ENCODE data around the gene ZC3H6. TPM values are rescaled to one million over a fixed set of nuclear protein-coding genes. Genes with fewer than 3 reads are reported as not detected.

ZC3H6 gene
- total RNA-seq (2022; extraction: Qiagen RNA extraction): 0.14 to 0.73 TPM (median 0.35 TPM) in 5 replicates

GRCh38 chr2:112275311-112275886 lies at the start of gene ZC3H6:
ZC3H6 (plus strand) TSS chr2:112275597; CDS start chr2:112275995, 398 bp downstream.

GRCh38 chr2:112254466-112255240 lies 20.7 kb upstream of the ZC3H6 start, which contains the start of gene ZC3H8:
ZC3H8 (minus strand) TSS chr2:112255042; CDS start chr2:112254981, 61 bp downstream.

Other genes starting within 250 kb of the ZC3H6 start
- 14.3 to 20.3 TPM (median 15.8 TPM) in 5 replicates for gene TMEM87B, start 220.3 kb upstream of the ZC3H6 start, total RNA-seq (2022; extraction: Qiagen RNA extraction)
- gene FBLN7, start 137.2 kb upstream of the ZC3H6 start, total RNA-seq (2022; extraction: Qiagen RNA extraction): 0.49 to 0.74 TPM (median 0.66 TPM) in 5 replicates
- gene ZC3H8, start 20.6 kb upstream of the ZC3H6 start, total RNA-seq (2022; extraction: Qiagen RNA extraction): 12.7 to 17.3 TPM (median 15.1 TPM) in 5 replicates
- 2.5 to 3.4 TPM (median 3.2 TPM) in 5 replicates for gene RGPD8, start 158.0 kb downstream of the ZC3H6 start, total RNA-seq (2022; extraction: Qiagen RNA extraction)
- gene TTL, start 206.6 kb downstream of the ZC3H6 start, total RNA-seq (2022; extraction: Qiagen RNA extraction): 34.8 to 41.4 TPM (median 36.7 TPM) in 5 replicates